Duodenal mucosa (tissue), 2 donors: ENCODE measurements around the gene CERS6.
"Not testable (repeated sequence)": the region's sequence is repeated elsewhere in the genome, so short reads cannot be mapped to it uniquely, and the experiment has no call there.

ENCODE experiments used
- H3K27ac ChIP-seq: one replicate; pipeline ENCODE4 v1.7.0; 2013; ENCODE audit warnings: low read depth, low read length
- H3K27me3 ChIP-seq, 2 donors: one replicate each; pipeline ENCODE4 v1.7.0; 2013; ENCODE audit warnings: low read length in 2 of 2, control low read depth in 1 of 2; ENCODE audit not compliant: insufficient read depth in 2 of 2, control insufficient read depth in 1 of 2
- H3K36me3 ChIP-seq, 2 donors: one replicate each; pipeline ENCODE4 v1.7.0; 2013; ENCODE audit warnings: low read length in 2 of 2, control low read depth in 1 of 2; ENCODE audit not compliant: insufficient read depth in 2 of 2, control insufficient read depth in 1 of 2
- H3K4me1 ChIP-seq, 2 donors: one replicate each; pipeline ENCODE4 v1.7.0; 2013; ENCODE audit warnings: low read length in 2 of 2, control low read depth in 1 of 2; ENCODE audit not compliant: insufficient read depth in 2 of 2, control insufficient read depth in 1 of 2
- H3K4me3 ChIP-seq, 2 donors: one replicate each; pipeline ENCODE4 v1.7.0; 2013; ENCODE audit warnings: low read length in 2 of 2, low read depth in 1 of 2
- H3K9ac ChIP-seq, 2 donors: one replicate each; pipeline ENCODE4 v1.7.0; 2013; ENCODE audit warnings: low read length in 2 of 2, low read depth in 1 of 2
- H3K9me3 ChIP-seq, 2 donors: one replicate each; pipeline ENCODE4 v1.7.0; 2013; ENCODE audit warnings: low read length in 2 of 2, control low read depth in 1 of 2; ENCODE audit not compliant: control insufficient read depth in 1 of 2

CERS6 gene

GRCh38 chr2:168768357-168768756, 312.3 kb downstream of the CERS6 start:
- peaks cover 0 to 21% of the 10 kb centered on the region in 2 donors for H3K36me3 ChIP-seq
- not testable (repeated sequence) for H3K27ac ChIP-seq, H3K4me3 ChIP-seq, H3K9me3 ChIP-seq, H3K9ac ChIP-seq, H3K4me1 ChIP-seq, H3K27me3 ChIP-seq

GRCh38 chr2:168770796-168771195, 314.7 kb downstream of the CERS6 start:
- H3K27ac ChIP-seq, result no peak overlapping the region
- H3K4me3 ChIP-seq, result no peak overlapping the region
- no peak overlapping the region for H3K9ac ChIP-seq

GRCh38 chr2:168772704-168773103, 316.6 kb downstream of the CERS6 start:
- Histone ChIP-seq H3K27me3 (no peaks in the 10 kb centered on the region), H3K9me3 (no peaks in the 10 kb centered on the region), H3K36me3 (peaks cover 0 to 11% of the 10 kb centered on the region in 2 donors), H3K4me1 (no peaks in the 10 kb centered on the region), H3K4me3 (no peak overlapping the region), H3K9ac (no peak overlapping the region), H3K27ac (no peak overlapping the region)

More at GRCh38 chr2:168770796-168771195, 314.7 kb downstream of the CERS6 start:
- no peaks in the 10 kb centered on the region for H3K9me3 ChIP-seq
- no peaks in the 10 kb centered on the region for H3K27me3 ChIP-seq
- H3K36me3 ChIP-seq, result peaks cover 0 to 19% of the 10 kb centered on the region in 2 donors
- H3K4me1 ChIP-seq, result no peaks in the 10 kb centered on the region

- Histone ChIP-seq H3K4me1 (no peaks in the 10 kb centered on the region), H3K9ac (no peak overlapping the region), H3K9me3 (no peaks in the 10 kb centered on the region), H3K36me3 (peaks cover 0 to 11% of the 10 kb centered on the region in 2 donors), H3K27ac (no peak overlapping the region), H3K27me3 (no peaks in the 10 kb centered on the region), H3K4me3 (no peak overlapping the region)
Measured at GRCh38 chr2:168773128-168773527, 317.1 kb downstream of the CERS6 start.

GRCh38 chr2:168773719-168774521, 317.8 kb downstream of the CERS6 start:
- Histone ChIP-seq H3K27me3 (no peaks in the 10 kb centered on the region), H3K27ac (no peak overlapping the region), H3K4me1 (no peaks in the 10 kb centered on the region), H3K9me3 (no peaks in the 10 kb centered on the region), H3K4me3 (no peak overlapping the region), H3K9ac (no peak overlapping the region), H3K36me3 (peaks cover 0 to 11% of the 10 kb centered on the region in 2 donors)

- Histone ChIP-seq H3K9me3 (no peaks in the 10 kb centered on the region), H3K4me1 (peaks cover 0 to 6% of the 10 kb centered on the region in 2 donors), H3K4me3 (no peak overlapping the region), H3K36me3 (peaks cover 0 to 3% of the 10 kb centered on the region in 2 donors), H3K9ac (no peak overlapping the region), H3K27ac (no peak overlapping the region), H3K27me3 (no peaks in the 10 kb centered on the region)
Measured at GRCh38 chr2:168775837-168776236, 319.8 kb downstream of the CERS6 start.

- H3K27ac ChIP-seq, result no peak overlapping the region
- H3K36me3 ChIP-seq, result peaks cover 0 to 3% of the 10 kb centered on the region in 2 donors
- no peaks in the 10 kb centered on the region for H3K27me3 ChIP-seq
- no peak overlapping the region for H3K9ac ChIP-seq
- H3K9me3 ChIP-seq, result no peaks in the 10 kb centered on the region
- no peak overlapping the region for H3K4me3 ChIP-seq
- peaks cover 0 to 28% of the 10 kb centered on the region in 2 donors for H3K4me1 ChIP-seq
Measured at GRCh38 chr2:168780669-168781071, 324.6 kb downstream of the CERS6 start.

GRCh38 chr2:168781191-168781817, 325.2 kb downstream of the CERS6 start:
- Histone ChIP-seq H3K9me3 (no peaks in the 10 kb centered on the region), H3K9ac (no peak overlapping the region), H3K4me1 (peaks cover 0 to 28% of the 10 kb centered on the region in 2 donors), H3K27me3 (no peaks in the 10 kb centered on the region), H3K27ac (no peak overlapping the region), H3K36me3 (no peaks in the 10 kb centered on the region), H3K4me3 (no peak overlapping the region)

- H3K4me1 ChIP-seq, result peaks cover 0 to 28% of the 10 kb centered on the region in 2 donors
- H3K36me3 ChIP-seq, result no peaks in the 10 kb centered on the region
- no peaks in the 10 kb centered on the region for H3K9me3 ChIP-seq
- no peak overlapping the region for H3K9ac ChIP-seq
- H3K4me3 ChIP-seq, result no peak overlapping the region
- H3K27ac ChIP-seq, result no peak overlapping the region
- H3K27me3 ChIP-seq, result no peaks in the 10 kb centered on the region
Measured at GRCh38 chr2:168782271-168782670, 326.2 kb downstream of the CERS6 start.

GRCh38 chr2:168784993-168785392, 328.9 kb downstream of the CERS6 start:
- Histone ChIP-seq H3K27ac (no peak overlapping the region), H3K4me3 (no peak overlapping the region), H3K27me3 (no peaks in the 10 kb centered on the region), H3K4me1 (peaks cover 0 to 28% of the 10 kb centered on the region in 2 donors), H3K9me3 (no peaks in the 10 kb centered on the region), H3K36me3 (no peaks in the 10 kb centered on the region), H3K9ac (no peak overlapping the region)
